ENCODE results near the gene BORCS6. TPM values are rescaled to one million over a fixed set of nuclear protein-coding genes. Genes with fewer than 3 reads are reported as not detected.
A peak's percentile ranks its signal among the peaks of the same experiment; 100 is the strongest.

The BORCS6 gene
- total and polyA plus RNA-seq, 9 of the 15 experiments (the other 6 are each of a cell fraction or from before 2014, with no cell fraction given): 0.01 to 7.4 (median 2.3) TPM

GRCh38 chr17:8187517-8188262 lies 2.3 kb downstream of the BORCS6 start (continued):
- TF ChIP-seq HMBOX1 (IDR thresholded peaks at IDR 0.05) (peak; percentile 5), POLR3G (IDR thresholded peaks at IDR 0.05; ENCODE audit: extremely low read depth, insufficient read length, insufficient replicate concordance) (peak; percentile 34), MCM7 (IDR thresholded peaks at IDR 0.05) (no peak), EZH2 (IDR thresholded peaks at IDR 0.05; ENCODE audit: borderline replicate concordance, low read depth, low read length) (no peak), RBM39 (optimal IDR thresholded peaks at IDR 0.05; ENCODE audit: low read depth, low read length) (no peak), ZNF41 (CRISPR knock-in tag; conservative IDR thresholded peaks at IDR 0.05) (no peak), MEF2D (tag; conservative IDR thresholded peaks at IDR 0.05; ENCODE audit: low read depth) (no peak), POLR2AphosphoS2 (IDR thresholded peaks at IDR 0.05; ENCODE audit: low read length) (no peak), ZNF695 (CRISPR knock-in tag; IDR thresholded peaks at IDR 0.05) (no peak), XRCC5 (IDR thresholded peaks at IDR 0.05; ENCODE audit: low read depth, low read length) (no peak), ZBTB43 (CRISPR knock-in tag; IDR thresholded peaks at IDR 0.05) (peak; percentile 81; the same call in 1 of the 2 replicates), MXI1 (IDR thresholded peaks at IDR 0.05; ENCODE audit: low read depth, low read length) (peak; percentile 45), ETV1 (tag; conservative IDR thresholded peaks at IDR 0.05; ENCODE audit: low read depth) (no peak), SMAD3 (CRISPR knock-in tag; conservative IDR thresholded peaks at IDR 0.05) (0 out of 2 replicates have a peak, but pooled peaks have one; percentile 32), TRIM28 (IDR thresholded peaks at IDR 0.05) (no peak), CTCF (IDR thresholded peaks at IDR 0.05 in 2 of 3, conservative IDR thresholded peaks at IDR 0.05 in 1 of 3; ENCODE audit: insufficient read depth in 2 of 3, low read depth in 1 of 3, low read length in 3 of 3) (0 out of 6 replicates have a peak, but pooled peaks of 2 of the 3 experiments have one; percentile 6 to 19), SIN3B (IDR thresholded peaks at IDR 0.05; ENCODE audit: low read depth) (no peak), NR2C2 (CRISPR knock-in tag; IDR thresholded peaks at IDR 0.05) (no peak), NR2C2 (tag; IDR thresholded peaks at IDR 0.05) (peak; percentile 49; the same call in 1 of the 2 replicates), POLR2A (conservative IDR thresholded peaks at IDR 0.05) (no peak), ZNF140 (CRISPR knock-in tag; IDR thresholded peaks at IDR 0.05) (no peak), E2F4 (CRISPR knock-in tag; IDR thresholded peaks at IDR 0.05; ENCODE audit: low read depth) (0 out of 2 replicates have a peak, but pooled peaks have one; percentile 26)
